Gastrocnemius medialis (tissue), 4 donors: ENCODE measurements around the gene SCARB1.

Source experiments
- CTCF ChIP-seq, 5 experiments: fragments of 450-650 bp in 3 of 5; fragments of 200-600 bp in 2 of 5; sonication (generic) in 2 of 5; IDR thresholded peaks in 4 of 5; conservative IDR thresholded peaks in 1 of 5; 1 replicate in 4 of 5; 2 replicates in 1 of 5; pipeline ENCODE4 v1.5.1; 2016 to 2019; ENCODE audit warnings: antibody characterized with exemption in 5 of 5, mild to moderate bottlenecking in 3 of 5, moderate library complexity in 3 of 5
- POLR2A ChIP-seq, 2 donors: fragments of 450-650 bp; IDR thresholded peaks; one replicate each; pipeline ENCODE4 v1.6.1; 2017; ENCODE audit warnings: antibody characterized with exemption in 2 of 2, mild to moderate bottlenecking in 2 of 2, moderate library complexity in 2 of 2

GRCh38 chr12:124842073-124842749, 21.5 kb downstream of the SCARB1 start:
- TF ChIP-seq CTCF (IDR thresholded peaks at IDR 0.05 in 4 of 5, conservative IDR thresholded peaks at IDR 0.05 in 1 of 5) (no peak), POLR2A (IDR thresholded peaks at IDR 0.05) (no peak)
